ENCODE measurements around the gene FAM227B. TPM values are rescaled to one million over a fixed set of nuclear protein-coding genes. Genes with fewer than 3 reads are reported as not detected.
"Not testable (repeated sequence)": the region's sequence is repeated elsewhere in the genome, so short reads cannot be mapped to it uniquely, and the experiment has no call there.

Gene FAM227B
- total RNA-seq (ENCODE audit: low replicate concordance), result 13.0 and 25.1 TPM in 2 replicates

DNA sequence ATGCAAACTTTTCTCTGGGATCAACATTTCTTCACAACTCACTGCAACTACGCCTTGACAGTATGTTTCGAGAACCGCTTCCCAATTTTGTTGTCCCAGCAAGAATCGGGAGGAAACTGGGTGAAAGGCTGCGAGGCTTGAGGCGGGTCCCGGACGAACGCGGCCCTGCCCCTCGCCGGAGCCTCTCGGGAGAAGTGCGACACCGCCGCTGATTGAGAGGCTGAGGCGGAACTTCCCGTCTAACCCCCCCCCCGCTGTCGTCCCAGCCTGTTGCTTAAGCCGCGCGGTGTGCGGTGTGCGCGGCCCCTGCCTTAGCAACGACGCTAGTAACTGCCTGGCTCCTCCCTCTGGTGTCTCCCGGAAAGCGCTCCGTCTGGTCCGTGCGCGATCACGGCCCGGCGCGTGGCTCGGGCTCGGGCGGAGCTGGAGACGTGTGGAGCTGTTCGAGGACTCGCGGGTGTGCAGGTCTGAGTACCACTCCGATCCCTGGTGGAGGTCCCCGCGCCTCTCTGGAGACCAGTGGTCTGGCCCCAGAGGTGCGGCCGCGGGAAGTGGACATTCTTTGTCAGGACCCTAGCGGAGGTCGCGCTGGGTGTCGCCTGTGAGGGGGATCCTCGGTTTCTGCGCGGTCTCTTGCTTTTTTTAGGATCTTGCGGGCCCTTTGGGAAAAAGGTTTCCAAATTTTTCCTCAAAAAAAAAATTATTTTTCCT is at the start of gene FAM227B, which contains the start of gene DTWD1:
Gene FAM227B (minus strand): TSS at position 161 of the 711 bp plus-strand sequence. CDS start 5,647 bp downstream, outside the sequence.
Gene DTWD1 (plus strand): TSS at position 391 of the 711 bp plus-strand sequence. CDS start 4,120 bp downstream, outside the sequence.
- DNase-seq (ENCODE audit: low spot score), result peak; percentile 98
- Mint-ChIP-seq H3K4me1 (peaks cover 22% of the 10 kb centered on the region), H3K36me3 (peaks cover 15% of the 10 kb centered on the region), H3K27ac (peak within 1 kb of the TSS; percentile 99), H3K9me3 (peaks cover 9% of the 10 kb centered on the region), H3K4me3 (peak within 1 kb of the TSS; percentile 98), H3K27me3 (ENCODE audit: insufficient read depth, low read depth) (no peaks in the 10 kb centered on the region)
- Histone ChIP-seq H3K9me3 (ENCODE audit: low read depth) (no peaks in the 10 kb centered on the region), H4K20me1 (ENCODE audit: low read depth) (no peaks in the 10 kb centered on the region), H3K27ac (peak within 1 kb of the TSS; percentile 91), H2AFZ (replicated peaks) (peak within 1 kb of the TSS; percentile 91), H3K4me3 (peak within 1 kb of the TSS; percentile 89), H3K4me2 (peak within 1 kb of the TSS; percentile 95), H3K79me2 (ENCODE audit: low read depth) (peaks cover 55% of the 10 kb centered on the region), H3K27me3 (no peaks in the 10 kb centered on the region), H3K36me3 (no peaks in the 10 kb centered on the region), H3K9ac (peak within 1 kb of the TSS; percentile 87), H3K4me1 (peaks cover 36% of the 10 kb centered on the region), H3F3A (ENCODE audit: low read depth) (no peaks in the 10 kb centered on the region)
- TF ChIP-seq EZH2phosphoT487 (IDR thresholded peaks at IDR 0.05), result no peak
- TF ChIP-seq CTCF (IDR thresholded peaks at IDR 0.05), result peak; percentile 31
- TF ChIP-seq EZH2 (IDR thresholded peaks at IDR 0.05), result peak; percentile 43

GRCh38 chr15:49669288-49669687 is 48.7 kb upstream of the FAM227B start:
- Histone ChIP-seq H3K9me3 (ENCODE audit: low read depth) (no peaks in the 10 kb centered on the region), H3K4me3 (no peak overlapping the region), H3K79me2 (ENCODE audit: low read depth) (no peaks in the 10 kb centered on the region), H3F3A (ENCODE audit: low read depth) (no peaks in the 10 kb centered on the region), H3K9ac (no peak overlapping the region), H3K27me3 (no peaks in the 10 kb centered on the region), H3K36me3 (no peaks in the 10 kb centered on the region), H3K4me1 (peaks cover 22% of the 10 kb centered on the region), H3K4me2 (peak overlapping the region; percentile 17), H3K27ac (no peak overlapping the region), H2AFZ (replicated peaks) (peak overlapping the region; percentile 47), H4K20me1 (ENCODE audit: low read depth) (no peaks in the 10 kb centered on the region)
- no peak overlapping the region for H3K27ac Mint-ChIP-seq
- TF ChIP-seq EZH2 (IDR thresholded peaks at IDR 0.05), result no peak
- no peak for TF ChIP-seq EZH2phosphoT487 (IDR thresholded peaks at IDR 0.05)
- no peak for TF ChIP-seq CTCF (IDR thresholded peaks at IDR 0.05)
- peaks cover 10% of the 10 kb centered on the region for H3K4me1 Mint-ChIP-seq
- H3K4me3 Mint-ChIP-seq, result no peak overlapping the region
- H3K9me3 Mint-ChIP-seq, result no peaks in the 10 kb centered on the region
- H3K27me3 Mint-ChIP-seq (ENCODE audit: insufficient read depth, low read depth), result peaks cover 2% of the 10 kb centered on the region
- no peaks in the 10 kb centered on the region for H3K36me3 Mint-ChIP-seq
- peak; percentile 36 for DNase-seq (ENCODE audit: low spot score)

- H3K9ac ChIP-seq; H3K79me2 ChIP-seq (ENCODE audit: low read depth); H3K4me3 ChIP-seq; H3F3A ChIP-seq (ENCODE audit: low read depth); H3K4me1 Mint-ChIP-seq; H3K4me2 ChIP-seq; H2AFZ ChIP-seq (replicated peaks); H3K27ac ChIP-seq; H3K9me3 ChIP-seq (ENCODE audit: low read depth); H4K20me1 ChIP-seq (ENCODE audit: low read depth); H3K36me3 Mint-ChIP-seq; H3K9me3 Mint-ChIP-seq; H3K27me3 ChIP-seq; H3K4me3 Mint-ChIP-seq; H3K36me3 ChIP-seq; H3K27ac Mint-ChIP-seq; DNase-seq (ENCODE audit: low spot score); H3K27me3 Mint-ChIP-seq (ENCODE audit: insufficient read depth, low read depth): not testable (repeated sequence)
- H3K4me1 ChIP-seq, result peaks cover 22% of the 10 kb centered on the region
Observed at GRCh38 chr15:49666486-49666885, 45.9 kb upstream of the FAM227B start.

DNA sequence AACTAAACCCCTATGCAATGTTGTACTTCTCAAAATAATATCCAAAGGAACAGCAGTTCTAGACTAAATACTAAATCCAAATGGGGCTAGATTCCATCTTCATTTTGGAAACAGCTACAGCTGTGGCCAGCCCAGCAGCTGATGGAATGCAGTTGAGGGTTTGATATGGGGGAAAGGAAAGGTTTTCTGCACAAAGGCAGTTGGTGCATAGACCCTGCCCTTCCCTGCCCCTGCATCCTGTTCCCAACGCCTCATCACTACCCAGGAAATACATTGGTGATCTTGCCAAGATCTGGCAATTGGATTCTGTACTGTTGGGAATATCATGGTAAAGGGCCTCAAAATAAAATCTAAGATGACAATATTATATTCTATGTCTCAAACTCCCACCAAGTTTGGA is 44.1 kb upstream of the FAM227B start:
- no peaks in the 10 kb centered on the region for H3K79me2 ChIP-seq (ENCODE audit: low read depth)
- Mint-ChIP-seq H3K9me3 (no peaks in the 10 kb centered on the region), H3K27me3 (ENCODE audit: insufficient read depth, low read depth) (peaks cover 2% of the 10 kb centered on the region), H3K4me1 (peaks cover 10% of the 10 kb centered on the region), H3K4me3 (no peak overlapping the region), H3K36me3 (no peaks in the 10 kb centered on the region), H3K27ac (no peak overlapping the region)
- no peaks in the 10 kb centered on the region for H3F3A ChIP-seq (ENCODE audit: low read depth)
- no peaks in the 10 kb centered on the region for H3K9me3 ChIP-seq (ENCODE audit: low read depth)
- no peaks in the 10 kb centered on the region for H3K27me3 ChIP-seq
- no peak overlapping the region for H3K4me2 ChIP-seq
- no peaks in the 10 kb centered on the region for H3K36me3 ChIP-seq
- H3K27ac ChIP-seq, result no peak overlapping the region
- no peak for DNase-seq (ENCODE audit: low spot score)
- no peaks in the 10 kb centered on the region for H4K20me1 ChIP-seq (ENCODE audit: low read depth)
- H3K4me1 ChIP-seq, result peaks cover 14% of the 10 kb centered on the region
- no peak overlapping the region for H2AFZ ChIP-seq (replicated peaks)
- H3K4me3 ChIP-seq, result no peak overlapping the region
- no peak overlapping the region for H3K9ac ChIP-seq
- TF ChIP-seq CTCF (IDR thresholded peaks at IDR 0.05) (no peak), EZH2 (IDR thresholded peaks at IDR 0.05) (no peak), EZH2phosphoT487 (IDR thresholded peaks at IDR 0.05) (no peak)
